IPS-18a (cell line): ENCODE data around the gene LIX1L.

Source experiments
- H3K27ac ChIP-seq: one replicate; pipeline ENCODE4 v1.5.1; 2013; ENCODE audit warnings: low read length
- H3K27me3 ChIP-seq: one replicate; pipeline ENCODE4 v1.6.1; 2013; ENCODE audit warnings: mild to moderate bottlenecking, low read length; ENCODE audit not compliant: control insufficient read depth, insufficient read depth
- H3K36me3 ChIP-seq: one replicate; pipeline ENCODE4 v1.6.1; 2013; ENCODE audit warnings: low read depth, low read length; ENCODE audit not compliant: control insufficient read depth
- H3K4me1 ChIP-seq: one replicate; pipeline ENCODE4 v1.6.1; 2013; ENCODE audit warnings: low read depth, low read length; ENCODE audit not compliant: control insufficient read depth
- H3K4me3 ChIP-seq: one replicate; pipeline ENCODE4 v1.5.1; 2013; ENCODE audit warnings: low read length
- H3K9ac ChIP-seq: one replicate; pipeline ENCODE4 v1.6.1; 2013; ENCODE audit warnings: mild to moderate bottlenecking, low read length, moderate library complexity
- H3K9me3 ChIP-seq: one replicate; pipeline ENCODE4 v1.6.1; 2013; ENCODE audit warnings: low read depth, low read length; ENCODE audit not compliant: control insufficient read depth

The LIX1L gene

DNA sequence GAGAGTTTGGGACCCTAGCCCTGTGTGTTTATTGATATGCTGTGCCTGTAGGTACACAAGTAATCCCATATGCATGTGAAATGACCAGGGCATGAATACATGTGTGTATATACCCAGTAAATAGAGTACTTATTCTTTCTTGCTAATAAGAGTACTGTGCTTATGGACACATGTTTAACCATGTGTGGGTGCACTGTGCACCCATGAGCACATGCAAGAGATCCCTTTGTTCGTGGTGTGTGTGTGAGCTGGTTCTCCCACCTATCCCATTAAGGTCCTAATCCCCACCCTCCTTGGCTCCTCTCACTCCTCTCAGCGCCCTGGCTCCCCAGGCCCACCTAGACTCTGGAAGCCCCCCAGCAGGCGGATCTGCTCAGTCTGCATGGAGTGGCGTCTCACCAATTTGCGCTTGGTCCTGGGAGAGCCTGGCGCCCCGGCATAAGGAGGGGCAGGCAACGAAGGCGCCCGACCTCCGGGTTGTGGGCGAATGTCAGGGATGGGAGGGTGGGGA is 2.2 kb upstream of the LIX1L start:
- H3K9ac ChIP-seq = no peak overlapping the region
- H3K9me3 ChIP-seq = no peaks in the 10 kb centered on the region
- no peak overlapping the region for H3K27ac ChIP-seq

DNA sequence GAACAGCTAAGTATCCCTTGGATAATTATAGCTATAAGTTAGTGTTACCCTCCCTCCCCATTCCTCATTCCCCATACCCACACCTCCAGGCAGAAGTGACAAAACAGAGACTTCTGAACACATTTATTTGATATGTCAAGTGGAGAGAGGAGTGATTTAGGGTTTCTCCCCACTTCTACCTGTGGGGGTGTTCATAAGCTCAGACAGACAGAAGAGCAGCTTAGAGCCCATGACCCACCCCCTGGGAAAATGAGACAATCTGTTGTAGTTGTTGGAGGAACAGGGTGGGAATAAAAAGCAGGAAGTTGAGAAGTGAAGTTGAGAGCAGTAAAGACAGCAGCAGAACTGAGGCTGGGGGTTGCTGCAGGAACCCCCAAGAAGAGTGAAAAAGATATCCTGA is 1.5 kb upstream of the LIX1L start:
- H3K4me1 ChIP-seq = peaks cover 20% of the 10 kb centered on the region

More for the DNA sequence above, 2.2 kb upstream of the LIX1L start:
- H3K36me3 ChIP-seq = no peaks in the 10 kb centered on the region
- peak overlapping the region; percentile 84 for H3K4me3 ChIP-seq
- H3K27me3 ChIP-seq = peaks cover 83% of the 10 kb centered on the region
- peaks cover 21% of the 10 kb centered on the region for H3K4me1 ChIP-seq

GRCh38 chr1:145958734-145959133 is 917 bp upstream of the LIX1L start:
- Histone ChIP-seq H3K9me3 (no peaks in the 10 kb centered on the region), H3K27ac (no peak overlapping the region), H3K27me3 (peaks cover 81% of the 10 kb centered on the region), H3K36me3 (no peaks in the 10 kb centered on the region), H3K9ac (no peak overlapping the region), H3K4me1 (peaks cover 16% of the 10 kb centered on the region), H3K4me3 (no peak overlapping the region)

More for the DNA sequence above, 1.5 kb upstream of the LIX1L start:
- Histone ChIP-seq H3K36me3 (no peaks in the 10 kb centered on the region), H3K27me3 (peaks cover 87% of the 10 kb centered on the region), H3K9ac (no peak overlapping the region), H3K4me3 (no peak overlapping the region), H3K27ac (no peak overlapping the region), H3K9me3 (no peaks in the 10 kb centered on the region)

- H3K27me3 ChIP-seq = peaks cover 63% of the 10 kb centered on the region
These were observed 905 bp downstream of the LIX1L start for GRCh38 chr1:145956781-145957442.

DNA sequence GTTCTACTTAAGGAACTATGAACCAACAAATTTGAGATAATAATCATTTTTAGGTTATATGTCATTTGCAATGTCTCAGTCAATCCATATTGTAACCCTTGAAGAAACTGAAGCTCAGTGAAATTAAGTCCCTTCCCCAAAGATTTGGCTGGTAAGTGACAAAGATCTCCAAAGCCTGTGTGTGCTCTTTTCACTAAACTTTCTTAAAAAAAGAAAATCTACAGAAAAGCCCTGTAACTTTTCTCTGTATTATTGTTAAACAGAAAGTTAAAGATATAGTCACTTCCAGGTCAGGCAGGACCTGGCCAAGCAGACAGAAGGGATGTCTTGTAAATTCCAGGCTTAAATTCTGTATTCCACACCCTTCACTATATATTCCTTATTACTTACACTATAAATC is 1.5 kb downstream of the LIX1L start:
- Histone ChIP-seq H3K4me3 (peak overlapping the region; percentile 69), H3K9ac (no peak overlapping the region), H3K9me3 (no peaks in the 10 kb centered on the region), H3K36me3 (no peaks in the 10 kb centered on the region), H3K27me3 (peaks cover 58% of the 10 kb centered on the region), H3K27ac (no peak overlapping the region), H3K4me1 (peaks cover 12% of the 10 kb centered on the region)

More at GRCh38 chr1:145956781-145957442, 905 bp downstream of the LIX1L start:
- Histone ChIP-seq H3K9me3 (no peaks in the 10 kb centered on the region), H3K4me3 (peak overlapping the region; percentile 69), H3K4me1 (peaks cover 12% of the 10 kb centered on the region), H3K36me3 (no peaks in the 10 kb centered on the region), H3K27ac (no peak overlapping the region), H3K9ac (peak overlapping the region; percentile 26)

GRCh38 chr1:145955436-145955835 is 2.4 kb downstream of the LIX1L start:
- H3K36me3 ChIP-seq = no peaks in the 10 kb centered on the region
- no peak overlapping the region for H3K4me3 ChIP-seq
- H3K4me1 ChIP-seq = peaks cover 12% of the 10 kb centered on the region
- H3K27ac ChIP-seq = no peak overlapping the region
- H3K9me3 ChIP-seq = no peaks in the 10 kb centered on the region
- H3K9ac ChIP-seq = no peak overlapping the region
- H3K27me3 ChIP-seq = peaks cover 51% of the 10 kb centered on the region

DNA sequence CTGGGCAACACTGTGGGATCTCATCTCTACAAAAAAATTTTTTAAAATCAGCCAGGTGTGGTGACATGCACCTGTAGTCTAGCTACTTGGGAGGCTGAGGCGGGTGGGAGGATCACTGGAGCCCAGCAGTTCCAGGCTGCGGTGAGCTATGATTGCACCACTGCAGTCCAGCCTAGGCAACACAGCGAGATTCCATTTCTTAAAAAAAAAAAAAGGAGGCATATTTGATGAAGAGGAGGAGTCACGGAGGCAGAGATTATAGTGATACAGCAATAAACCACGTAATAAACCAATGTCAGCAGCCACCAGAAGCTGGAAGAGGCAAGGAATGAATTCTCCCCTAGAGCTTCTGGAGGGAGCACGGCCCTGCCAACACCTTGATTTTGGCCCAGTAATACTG is 4.0 kb downstream of the LIX1L start:
- Histone ChIP-seq H3K9me3 (no peaks in the 10 kb centered on the region), H3K4me3 (no peak overlapping the region), H3K4me1 (peaks cover 12% of the 10 kb centered on the region), H3K9ac (no peak overlapping the region), H3K27me3 (peaks cover 36% of the 10 kb centered on the region), H3K27ac (no peak overlapping the region), H3K36me3 (no peaks in the 10 kb centered on the region)

DNA sequence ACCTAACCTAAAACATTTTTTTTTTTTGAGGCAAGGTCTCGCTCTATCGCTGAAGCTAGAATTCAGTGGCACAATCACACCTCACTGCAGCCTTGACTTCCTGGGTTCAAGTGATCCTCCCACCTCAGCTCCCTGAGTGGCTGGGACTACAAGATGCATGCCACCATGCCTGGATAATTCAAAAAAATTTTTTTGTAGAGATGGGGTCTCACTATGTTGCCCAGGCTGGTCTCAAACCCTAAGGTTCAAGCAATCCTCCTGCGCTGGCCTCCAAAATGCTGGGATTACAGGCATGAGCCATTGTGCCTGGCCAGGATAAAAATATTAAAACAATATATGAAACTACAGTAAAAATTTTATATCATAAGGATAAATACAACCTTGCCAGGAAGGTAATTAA is 4.9 kb downstream of the LIX1L start:
- Histone ChIP-seq H3K4me3 (no peak overlapping the region), H3K36me3 (no peaks in the 10 kb centered on the region), H3K27ac (no peak overlapping the region), H3K27me3 (peaks cover 29% of the 10 kb centered on the region), H3K9me3 (no peaks in the 10 kb centered on the region), H3K9ac (no peak overlapping the region), H3K4me1 (peaks cover 9% of the 10 kb centered on the region)

DNA sequence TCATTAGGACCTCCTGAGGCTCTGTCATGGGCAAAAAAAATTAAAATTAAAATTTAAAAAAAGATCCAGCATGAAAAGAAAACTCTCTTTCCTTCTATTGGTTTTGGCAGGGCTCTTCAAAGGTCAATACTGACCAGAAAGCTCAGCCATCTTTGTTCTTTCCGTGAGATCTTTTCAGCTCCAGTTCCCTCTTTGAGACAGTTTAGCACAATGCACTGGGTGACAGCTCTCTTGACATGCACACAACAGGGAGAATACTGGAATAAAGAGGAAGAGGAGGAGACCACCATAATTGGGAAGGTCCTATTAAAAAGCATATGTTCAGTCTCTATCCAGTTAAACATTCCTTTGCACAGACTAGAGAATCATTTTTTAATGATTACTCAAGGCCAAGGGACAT is 6.3 kb downstream of the LIX1L start:
- Histone ChIP-seq H3K9ac (no peak overlapping the region), H3K9me3 (no peaks in the 10 kb centered on the region), H3K4me1 (peaks cover 13% of the 10 kb centered on the region), H3K27me3 (peaks cover 19% of the 10 kb centered on the region), H3K36me3 (no peaks in the 10 kb centered on the region), H3K4me3 (no peak overlapping the region), H3K27ac (no peak overlapping the region)

DNA sequence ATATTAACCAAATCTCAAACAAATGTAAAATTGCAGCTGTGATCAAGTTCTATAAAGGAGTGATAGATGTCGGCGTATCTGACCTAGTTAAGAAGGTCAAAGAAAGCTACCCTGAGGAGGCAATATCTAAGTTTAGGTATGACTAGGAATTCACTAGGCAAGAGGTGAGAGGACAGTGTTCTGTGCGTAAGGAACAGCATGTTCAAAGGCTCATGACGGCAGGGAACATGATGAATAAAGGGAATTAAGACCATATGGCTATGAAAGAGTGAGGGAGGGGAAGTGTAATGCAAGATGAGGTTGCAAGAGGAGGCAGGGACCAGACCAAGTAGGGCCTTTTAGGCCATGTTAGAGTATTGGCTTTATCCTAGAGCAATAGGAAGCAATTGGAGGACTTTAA is 8.6 kb downstream of the LIX1L start:
- Histone ChIP-seq H3K4me1 (peaks cover 13% of the 10 kb centered on the region), H3K4me3 (no peak overlapping the region), H3K27ac (no peak overlapping the region), H3K27me3 (no peaks in the 10 kb centered on the region), H3K36me3 (no peaks in the 10 kb centered on the region), H3K9ac (no peak overlapping the region), H3K9me3 (no peaks in the 10 kb centered on the region)

GRCh38 chr1:145947551-145947950 is 10.3 kb downstream of the LIX1L start:
- H3K4me3 ChIP-seq = no peak overlapping the region
- no peaks in the 10 kb centered on the region for H3K36me3 ChIP-seq
- peaks cover 13% of the 10 kb centered on the region for H3K4me1 ChIP-seq
- H3K9ac ChIP-seq = no peak overlapping the region
- no peaks in the 10 kb centered on the region for H3K27me3 ChIP-seq
- no peaks in the 10 kb centered on the region for H3K9me3 ChIP-seq
- no peak overlapping the region for H3K27ac ChIP-seq

DNA sequence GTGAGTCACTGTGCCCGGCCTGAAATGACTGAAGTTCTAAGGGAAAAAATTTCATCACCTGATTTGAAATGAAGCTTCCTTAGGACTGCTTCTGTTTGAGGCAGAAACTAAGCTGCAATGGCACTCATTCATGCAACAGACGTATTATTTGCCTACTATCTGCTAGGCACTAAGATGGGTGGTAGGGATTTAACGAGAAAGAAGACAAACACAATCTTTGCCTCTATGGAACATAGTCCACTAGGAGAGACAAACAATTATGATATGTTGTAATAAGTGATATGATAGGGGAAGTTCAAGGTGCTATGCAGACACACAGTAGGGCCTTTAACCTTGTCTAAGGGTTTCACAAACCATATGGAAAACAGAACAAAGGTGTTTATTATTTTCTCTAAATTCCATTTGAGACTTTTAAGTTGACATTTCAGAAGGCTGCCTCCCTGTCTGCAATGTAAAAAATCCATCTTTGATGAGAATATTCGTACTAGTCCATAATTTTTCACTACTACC is 11.3 kb downstream of the LIX1L start:
- Histone ChIP-seq H3K27ac (no peak overlapping the region), H3K27me3 (no peaks in the 10 kb centered on the region), H3K36me3 (no peaks in the 10 kb centered on the region)

More for the DNA sequence above, 11.3 kb downstream of the LIX1L start:
- peaks cover 13% of the 10 kb centered on the region for H3K4me1 ChIP-seq
- H3K4me3 ChIP-seq = no peak overlapping the region
- H3K9me3 ChIP-seq = no peaks in the 10 kb centered on the region
- no peak overlapping the region for H3K9ac ChIP-seq
